Activated CD8-positive, alpha-beta memory T cell treated with anti-CD3 and anti-CD28 coated beads for 24 hours (primary cell): ENCODE data around the gene KIDINS220.
"Not testable (repeated sequence)": the region's sequence is repeated elsewhere in the genome, so short reads cannot be mapped to it uniquely, and the experiment has no call there.

ENCODE experiments used
- DNase-seq: peaks from one replicate; pipeline ENCODE4 v3.0.0-alpha.2; 2020

The KIDINS220 gene

DNA sequence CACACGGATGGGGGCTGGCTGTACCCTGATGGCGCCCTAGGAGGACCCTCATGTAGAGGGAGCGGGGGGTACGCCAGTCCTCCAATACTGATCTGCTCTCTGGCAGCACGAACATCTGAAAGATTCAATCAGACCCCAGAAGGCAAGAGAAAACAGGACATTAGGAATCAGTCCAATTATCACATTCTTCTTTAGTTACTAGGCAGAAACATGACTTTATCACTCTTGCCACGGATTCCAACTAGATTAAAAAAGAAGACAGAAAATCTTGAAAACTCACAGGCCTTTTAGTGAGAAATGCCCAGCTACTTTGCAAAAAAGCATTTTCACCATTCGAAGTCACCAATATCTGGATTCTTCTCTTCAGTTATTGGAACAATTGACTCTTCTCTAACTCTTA is 87.2 kb downstream of the KIDINS220 start:
- no peak for DNase-seq

DNA sequence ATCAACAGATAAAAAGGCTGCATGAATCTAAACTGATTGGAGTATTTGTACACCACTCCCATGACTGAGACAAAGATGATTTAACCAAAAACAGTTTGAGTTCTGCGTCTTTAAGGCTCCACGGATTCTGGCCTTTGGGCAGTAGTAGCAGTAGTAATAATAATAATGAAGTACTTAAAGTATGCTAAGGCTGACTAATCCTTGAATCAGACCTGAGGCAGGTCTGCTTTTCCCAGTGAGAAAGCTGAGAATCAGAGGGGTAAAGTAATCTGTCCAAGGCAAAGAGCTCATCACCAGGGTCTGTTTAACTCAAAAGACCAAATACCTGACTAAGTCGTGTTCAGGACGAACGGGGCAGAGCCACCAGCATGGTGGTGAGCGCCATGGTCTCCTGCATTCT is 94.2 kb downstream of the KIDINS220 start:
- DNase-seq, result no peak

DNA sequence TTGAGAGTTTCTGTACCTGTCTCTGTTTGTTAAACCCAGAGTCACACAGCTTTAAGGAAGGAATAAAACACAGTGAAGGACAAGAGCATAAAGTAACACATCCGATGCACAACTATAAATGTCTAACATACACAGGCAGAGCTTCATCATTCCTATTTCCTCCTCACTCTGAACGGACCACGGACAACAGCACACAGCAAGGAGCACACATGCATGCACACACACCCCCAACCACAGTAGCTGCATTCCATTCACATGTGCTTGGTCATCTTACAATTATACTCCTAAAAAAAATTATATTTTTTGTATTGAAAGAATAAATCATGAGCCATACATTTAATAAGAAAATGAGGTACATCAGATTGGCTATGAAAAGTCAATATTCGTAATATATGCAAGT is 97.3 kb downstream of the KIDINS220 start:
- no peak for DNase-seq

DNA sequence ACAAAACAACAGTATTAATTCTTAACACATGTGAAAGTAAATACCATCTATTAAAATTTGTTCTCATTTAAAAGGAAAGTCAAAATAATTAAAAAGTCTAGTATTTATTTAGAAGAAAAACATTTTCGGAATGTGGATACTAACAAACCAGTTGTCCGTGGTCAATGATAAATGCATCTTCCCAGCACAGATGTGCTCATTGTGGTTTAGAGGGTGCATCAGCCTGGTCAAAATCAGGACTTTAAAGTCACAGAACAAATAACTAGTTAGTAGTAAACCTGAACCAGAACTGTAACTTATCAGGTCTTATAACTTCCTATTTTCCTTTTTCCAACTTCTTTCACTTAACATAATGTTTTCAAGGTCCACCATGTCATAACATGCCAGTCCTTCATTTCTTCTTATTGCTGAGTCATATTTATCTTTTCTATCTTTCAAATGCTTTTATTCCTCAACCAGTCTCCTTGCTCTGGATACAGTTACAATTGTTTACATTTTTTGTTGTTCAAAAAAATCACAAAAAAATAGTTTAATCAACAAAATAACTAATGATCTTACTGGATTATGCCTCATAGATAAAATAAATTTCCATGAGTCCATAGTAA is 99.7 kb downstream of the KIDINS220 start:
- no peak for DNase-seq

DNA sequence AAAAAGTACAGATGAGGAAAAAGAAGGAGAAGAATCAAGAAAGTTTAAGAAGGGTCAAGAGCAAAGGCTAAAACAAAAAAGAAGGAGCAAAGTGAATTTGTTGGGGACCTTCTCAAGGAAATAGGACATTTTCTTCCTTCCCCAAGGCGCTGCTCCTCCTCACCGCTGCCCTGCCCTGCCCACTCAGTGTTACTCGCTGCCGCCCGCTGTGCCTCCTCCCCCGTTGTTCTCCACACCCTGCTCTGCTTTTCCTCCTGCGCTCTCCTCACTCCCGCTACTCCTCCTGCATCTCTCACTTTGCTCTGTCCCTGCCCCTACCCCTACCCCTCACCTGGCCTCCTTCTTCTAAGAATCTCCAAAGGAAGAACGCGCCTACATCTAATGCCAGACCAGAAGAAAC is 104.8 kb downstream of the KIDINS220 start:
- no peak for DNase-seq

DNA sequence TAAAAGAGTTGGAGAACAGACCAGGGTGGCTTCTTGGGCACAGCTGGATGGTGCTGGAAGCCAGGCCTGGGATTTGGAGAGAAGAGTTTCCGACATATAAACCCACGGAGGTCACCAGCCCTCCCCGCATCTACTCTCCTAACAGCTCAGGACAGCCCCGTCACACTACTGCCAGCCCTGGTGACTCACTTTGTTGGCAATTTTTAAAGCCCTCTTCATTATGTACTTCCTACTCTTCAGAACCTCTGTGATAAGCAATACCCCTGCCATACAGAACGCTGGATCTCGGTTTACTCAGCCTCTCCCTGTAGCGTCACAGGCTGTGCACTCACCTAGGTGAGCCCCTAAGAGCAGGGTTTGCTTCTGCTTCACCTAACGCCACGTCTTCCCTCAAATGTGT is 107.5 kb downstream of the KIDINS220 start:
- no peak for DNase-seq

DNA sequence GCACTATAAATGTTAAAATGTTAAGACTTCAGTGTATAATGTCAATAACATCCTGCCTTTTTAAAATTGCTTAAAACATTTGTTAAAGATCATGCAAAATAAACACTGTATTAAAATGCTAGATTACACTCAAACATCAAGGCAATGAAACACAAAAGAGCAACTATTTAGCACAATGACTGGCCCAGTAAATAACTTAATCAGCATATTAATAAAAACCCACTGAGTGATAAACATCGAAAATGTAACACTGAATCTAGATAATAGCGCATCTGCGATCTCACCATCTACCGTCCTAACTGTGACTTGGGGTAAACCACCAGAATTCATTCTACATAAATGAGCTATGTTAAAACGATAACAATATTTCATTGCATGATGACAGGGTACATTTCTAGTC is 108.3 kb downstream of the KIDINS220 start:
- not testable (repeated sequence) for DNase-seq

DNA sequence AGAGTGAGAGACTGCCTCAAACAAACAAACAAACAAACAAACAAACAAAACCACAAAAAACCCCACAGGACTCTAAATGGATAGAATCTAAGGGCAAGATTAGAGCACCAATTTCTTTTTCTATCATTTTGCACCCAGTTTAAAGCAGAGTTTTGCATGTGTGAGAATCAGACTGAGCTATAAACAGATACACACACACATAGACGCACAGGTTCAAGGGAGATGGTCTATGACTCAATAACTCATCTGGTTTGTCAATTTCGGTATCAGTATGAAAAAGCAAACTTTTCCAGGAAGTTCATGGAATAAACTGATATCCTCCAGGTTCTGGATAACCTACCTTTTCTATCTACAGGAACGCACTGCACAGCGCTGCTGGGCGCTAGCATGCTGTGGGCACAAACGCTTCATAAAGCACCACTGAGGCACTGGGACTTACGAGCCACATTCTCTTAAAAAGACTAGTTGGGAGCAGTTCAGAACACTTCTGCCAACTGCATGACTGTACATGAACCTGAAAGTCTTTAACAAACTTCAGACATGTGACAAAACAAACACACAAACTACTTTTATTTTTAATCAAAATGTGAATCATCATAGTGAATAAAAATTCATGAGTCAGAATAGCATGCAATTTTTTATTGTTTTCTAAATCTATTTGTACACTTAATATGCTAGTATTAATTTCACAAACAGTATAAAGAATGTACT is 109.0 kb downstream of the KIDINS220 start:
- DNase-seq, result no peak

DNA sequence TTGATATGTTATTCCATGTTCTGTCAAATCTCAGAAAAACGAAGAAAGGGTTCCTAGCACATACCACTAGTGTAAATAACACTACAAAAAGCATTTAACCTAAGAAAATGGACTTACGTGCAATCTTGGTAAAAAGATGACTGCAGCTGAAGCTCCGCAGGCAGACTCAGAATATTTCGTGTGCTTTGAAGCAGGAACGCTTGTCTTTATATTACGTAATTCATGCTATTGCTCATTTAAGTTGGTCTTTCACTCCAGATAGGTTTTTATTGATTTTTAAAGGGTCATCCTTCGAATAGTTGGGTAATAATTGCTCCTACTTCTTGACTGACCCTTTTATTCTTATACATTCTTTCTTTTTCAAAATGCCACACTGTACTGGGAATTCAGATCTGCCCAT is 111.6 kb downstream of the KIDINS220 start:
- DNase-seq, result no peak

DNA sequence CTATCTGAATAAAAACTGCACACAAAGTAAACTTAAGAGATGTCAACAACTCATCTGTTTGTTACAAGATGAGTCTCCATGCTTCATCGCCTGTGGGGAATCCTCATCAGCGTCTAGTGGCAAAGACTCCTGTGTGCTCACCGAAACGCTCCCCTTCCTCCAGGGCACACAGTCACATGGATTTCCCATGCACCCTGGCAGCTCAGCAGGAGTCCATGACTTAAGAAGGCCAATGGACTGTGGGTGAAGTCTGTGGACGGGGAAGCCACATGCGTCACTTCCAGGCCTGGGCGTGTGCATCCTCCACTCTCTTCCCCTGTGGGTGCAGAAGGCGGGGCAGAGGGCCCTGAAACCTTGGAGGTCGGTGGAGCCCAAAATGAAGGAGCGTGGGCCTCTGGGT is 114.4 kb downstream of the KIDINS220 start:
- DNase-seq, result no peak

DNA sequence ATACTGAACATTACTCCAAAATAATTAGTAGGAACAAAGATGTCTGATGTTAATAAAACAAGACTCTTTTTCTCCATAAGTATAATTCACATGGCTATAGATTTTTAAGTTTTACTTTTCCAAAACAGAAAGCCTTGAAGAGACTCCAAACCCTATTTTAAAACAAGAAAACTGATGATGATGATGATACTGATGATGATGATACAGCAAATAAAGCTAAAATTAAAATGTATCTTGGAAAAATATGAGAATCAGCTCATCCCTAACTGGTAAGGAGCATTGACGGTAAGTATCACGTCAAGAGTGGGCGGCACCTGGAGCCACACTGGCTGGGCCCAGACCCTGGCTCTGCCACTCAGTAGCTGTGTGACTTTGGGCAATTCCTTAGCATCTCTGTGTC is 116.0 kb downstream of the KIDINS220 start:
- DNase-seq, result no peak

DNA sequence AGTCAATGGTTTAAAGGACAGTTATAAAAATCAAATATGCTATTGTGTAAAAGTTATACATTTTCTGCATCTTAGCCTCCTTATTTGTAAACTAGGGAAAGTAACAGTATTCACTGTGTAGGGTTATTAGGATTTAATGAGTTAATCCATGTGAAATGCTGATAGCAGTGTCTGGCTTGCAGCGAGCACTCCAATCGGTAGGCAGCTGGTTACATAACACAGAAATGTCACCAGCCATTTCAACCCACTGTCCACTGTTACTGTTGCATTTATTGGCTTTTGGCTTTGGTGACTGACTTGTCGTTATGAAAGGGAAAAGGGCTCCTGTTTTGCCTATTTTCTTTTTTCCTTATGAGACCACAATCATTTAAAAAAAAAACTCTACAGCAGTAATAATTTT is 116.7 kb downstream of the KIDINS220 start:
- DNase-seq, result no peak

DNA sequence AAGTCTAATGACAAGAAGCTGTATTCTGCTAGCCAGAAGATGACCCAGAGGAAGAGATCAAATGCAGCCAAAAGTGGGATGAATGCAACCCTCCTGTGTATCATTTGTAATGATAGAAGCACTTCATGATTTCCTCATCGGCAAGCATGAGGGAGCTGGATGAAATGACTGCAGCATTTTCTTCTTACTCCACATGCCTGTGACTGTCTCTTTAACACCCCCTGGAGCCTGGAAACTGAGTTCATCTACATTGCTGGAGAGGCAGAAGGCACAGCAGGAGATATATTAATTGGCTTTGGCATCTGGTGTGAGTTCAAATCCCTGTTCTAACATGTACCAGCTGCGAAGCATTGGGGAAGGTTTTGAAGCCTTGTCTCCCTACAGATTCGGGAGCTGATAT is 117.9 kb downstream of the KIDINS220 start:
- no peak for DNase-seq

DNA sequence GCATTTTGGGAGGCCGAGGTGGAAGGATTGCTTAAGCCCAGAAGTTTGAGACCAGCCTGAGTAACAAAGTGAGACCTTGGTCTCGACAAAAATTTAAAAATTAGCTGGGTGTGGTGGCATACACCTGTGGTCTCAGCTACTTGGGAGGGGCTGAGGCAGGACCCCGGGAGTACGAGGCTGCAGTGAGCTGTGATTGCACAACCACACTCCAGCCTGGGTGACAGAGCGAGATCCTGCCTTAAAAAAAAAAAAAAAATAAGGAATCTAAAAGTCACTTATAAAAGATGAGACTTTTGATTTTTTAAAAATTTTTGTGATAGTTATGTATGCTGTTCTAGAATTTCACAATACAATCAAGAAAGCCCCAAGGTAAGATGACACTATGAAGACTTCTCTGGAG is 122.4 kb downstream of the KIDINS220 start:
- no peak for DNase-seq

DNA sequence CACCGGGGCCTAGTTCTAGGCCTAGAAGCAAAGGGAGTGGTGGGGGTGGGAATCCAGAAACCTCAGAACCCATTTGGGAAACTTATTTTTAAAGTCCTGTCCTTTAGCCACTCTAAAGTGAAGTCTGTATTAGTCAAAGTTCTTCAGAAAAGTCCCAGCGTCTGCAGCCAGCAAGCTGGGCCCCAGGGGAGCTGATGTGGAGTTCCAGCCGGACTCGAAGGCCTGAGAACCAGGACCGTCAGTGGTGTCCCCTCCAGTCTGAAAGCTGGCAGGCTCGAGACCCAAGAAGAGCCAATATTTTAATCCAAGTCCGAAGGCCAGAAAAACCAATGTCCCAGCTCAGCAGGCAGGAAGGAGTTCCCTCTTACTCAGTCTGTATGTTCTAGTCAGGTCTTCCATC is 123.1 kb downstream of the KIDINS220 start:
- DNase-seq, result no peak

DNA sequence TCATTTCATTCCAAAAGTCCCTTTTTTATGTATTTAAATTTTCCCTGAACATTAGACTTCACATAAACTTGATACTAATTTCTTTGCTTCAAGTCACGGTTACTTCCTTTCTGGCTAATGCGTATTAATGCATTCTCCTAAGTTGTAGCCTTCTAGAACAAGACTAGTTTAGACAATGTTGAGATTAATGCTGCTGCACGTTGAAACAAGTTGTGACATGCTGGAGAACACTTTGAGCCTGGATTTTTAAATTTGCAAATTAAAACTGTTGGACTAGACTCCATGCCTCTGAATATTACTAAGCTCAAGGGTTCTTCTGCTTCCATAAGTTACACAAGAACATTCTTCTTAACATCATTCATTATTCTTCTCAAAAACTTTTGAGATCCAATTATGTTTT is 126.5 kb downstream of the KIDINS220 start:
- DNase-seq, result no peak

DNA sequence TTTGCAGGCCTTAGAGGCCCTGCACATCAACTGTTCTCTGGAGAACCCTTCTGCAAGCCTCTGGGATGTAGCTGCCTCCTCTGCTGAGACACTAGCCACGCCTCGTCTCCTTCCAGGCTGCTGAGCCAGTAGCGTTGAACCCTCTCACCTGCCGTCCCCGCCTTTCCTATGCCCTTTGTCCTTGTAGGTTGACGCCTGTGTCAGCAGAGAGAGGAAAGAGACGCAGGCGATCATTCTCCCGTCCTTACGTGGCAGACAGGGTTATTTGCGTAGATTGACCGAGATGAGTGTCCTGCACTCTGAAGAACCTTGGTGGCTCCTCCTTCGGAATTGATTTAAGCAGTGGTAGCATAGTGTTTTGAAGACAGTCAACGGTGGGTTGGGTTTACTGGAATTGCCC is 127.8 kb downstream of the KIDINS220 start:
- no peak for DNase-seq

DNA sequence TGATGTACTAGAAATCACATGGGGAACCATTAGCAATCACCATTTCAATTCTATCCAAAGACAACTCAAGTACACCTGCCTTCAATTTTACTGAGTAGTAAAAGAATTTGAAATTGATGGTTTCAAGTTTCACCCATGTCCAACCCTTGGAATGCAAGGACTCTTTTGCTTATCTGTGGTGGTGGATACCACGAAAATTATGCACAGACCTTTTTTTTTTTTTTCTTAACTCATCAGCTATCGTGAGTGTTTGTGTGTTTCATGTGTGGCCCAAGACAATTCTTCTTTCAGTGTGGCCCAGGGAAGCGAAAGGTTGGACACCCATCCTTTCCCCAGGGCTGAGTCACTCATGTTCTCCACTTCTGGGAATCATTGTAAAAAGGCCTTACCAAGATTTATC is 132.5 kb downstream of the KIDINS220 start:
- no peak for DNase-seq

DNA sequence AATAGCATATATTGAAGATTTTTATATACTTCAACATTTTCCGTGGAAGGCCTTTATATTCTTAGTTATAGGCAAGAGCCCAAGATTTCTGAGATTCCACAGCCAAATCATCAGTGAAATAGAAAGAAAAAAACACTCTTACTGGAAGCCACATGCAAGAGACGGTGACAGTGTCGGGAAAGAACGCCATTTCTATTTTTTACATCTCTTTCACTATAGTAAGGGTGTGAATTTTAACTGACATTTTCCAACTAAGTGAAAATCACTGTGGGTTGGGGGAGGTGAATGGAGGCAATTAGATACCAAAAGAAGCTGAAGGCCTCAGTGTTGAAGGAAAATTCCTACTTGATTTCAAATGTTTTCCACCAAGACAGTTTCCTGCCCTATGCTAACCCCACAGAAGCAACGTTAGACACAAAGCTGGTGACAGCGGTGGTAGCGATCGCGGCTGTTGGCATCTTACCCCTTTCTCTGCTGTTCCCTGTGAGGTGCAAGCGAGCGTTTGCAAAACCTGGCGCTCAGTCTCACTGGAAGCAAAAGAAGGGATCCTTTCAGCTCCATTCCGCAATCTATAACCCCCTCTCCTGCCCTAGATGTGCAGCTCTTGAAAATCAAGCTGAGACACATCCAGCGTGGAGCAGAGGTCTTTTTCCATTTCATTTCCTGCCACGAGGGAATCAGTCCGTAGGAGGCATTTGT is 135.6 kb downstream of the KIDINS220 start:
- no peak for DNase-seq

DNA sequence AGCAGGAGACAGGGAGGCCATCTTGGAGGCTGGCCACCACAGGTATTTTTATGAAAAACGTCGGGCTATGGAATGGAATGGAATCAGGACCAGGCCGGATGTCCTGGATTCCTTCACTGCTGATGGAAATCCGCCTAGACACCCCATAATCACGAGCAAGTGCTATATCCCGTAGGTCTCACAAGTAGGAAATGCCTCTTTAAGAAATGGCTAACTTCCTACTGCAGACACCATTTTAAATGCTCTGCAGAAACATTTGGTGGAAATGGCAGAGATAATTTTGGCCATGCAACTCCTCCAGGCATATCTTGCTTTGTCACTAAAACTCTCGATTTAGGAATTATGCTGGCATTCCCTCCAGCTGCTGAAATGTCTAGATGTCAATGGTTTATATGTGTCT is 137.6 kb downstream of the KIDINS220 start:
- no peak for DNase-seq

DNA sequence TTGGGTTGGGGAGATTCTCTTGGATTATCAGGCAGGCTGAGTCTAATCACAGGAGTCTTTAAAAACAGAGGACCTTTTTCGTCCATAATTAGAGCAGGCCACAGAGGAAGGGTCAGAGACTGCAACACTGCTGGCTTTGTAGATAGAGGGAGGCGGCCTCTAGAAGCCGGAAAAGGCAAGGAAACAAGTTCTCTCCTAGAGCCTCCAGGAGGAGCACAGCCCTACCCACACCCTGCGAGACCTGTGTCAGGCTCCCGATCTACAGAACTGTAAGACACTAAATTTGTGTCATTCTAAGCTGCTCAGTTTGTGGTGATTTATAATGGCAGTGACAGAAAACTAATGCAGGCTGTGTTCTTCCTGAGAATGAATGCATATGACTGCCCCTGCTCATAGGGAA is 140.2 kb downstream of the KIDINS220 start:
- no peak for DNase-seq

DNA sequence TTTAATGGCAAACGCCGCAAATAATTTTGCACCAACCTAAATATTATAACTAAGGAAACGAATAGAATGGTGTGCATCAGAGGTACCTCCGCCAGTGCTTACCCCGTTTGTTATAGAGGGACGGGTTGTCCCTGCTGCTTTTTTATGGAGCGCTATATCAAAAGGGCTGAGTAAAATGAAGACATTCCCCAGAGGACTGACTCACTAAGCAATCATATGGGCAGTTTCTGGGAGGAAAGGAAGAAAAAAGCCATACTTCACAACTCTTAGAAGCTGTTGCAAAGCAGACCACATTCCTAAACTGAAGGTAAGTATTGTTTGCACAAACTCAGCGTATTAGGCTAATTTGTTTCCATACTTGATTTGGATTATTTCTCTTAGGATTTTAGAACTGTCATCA is 142.7 kb downstream of the KIDINS220 start:
- DNase-seq, result no peak

DNA sequence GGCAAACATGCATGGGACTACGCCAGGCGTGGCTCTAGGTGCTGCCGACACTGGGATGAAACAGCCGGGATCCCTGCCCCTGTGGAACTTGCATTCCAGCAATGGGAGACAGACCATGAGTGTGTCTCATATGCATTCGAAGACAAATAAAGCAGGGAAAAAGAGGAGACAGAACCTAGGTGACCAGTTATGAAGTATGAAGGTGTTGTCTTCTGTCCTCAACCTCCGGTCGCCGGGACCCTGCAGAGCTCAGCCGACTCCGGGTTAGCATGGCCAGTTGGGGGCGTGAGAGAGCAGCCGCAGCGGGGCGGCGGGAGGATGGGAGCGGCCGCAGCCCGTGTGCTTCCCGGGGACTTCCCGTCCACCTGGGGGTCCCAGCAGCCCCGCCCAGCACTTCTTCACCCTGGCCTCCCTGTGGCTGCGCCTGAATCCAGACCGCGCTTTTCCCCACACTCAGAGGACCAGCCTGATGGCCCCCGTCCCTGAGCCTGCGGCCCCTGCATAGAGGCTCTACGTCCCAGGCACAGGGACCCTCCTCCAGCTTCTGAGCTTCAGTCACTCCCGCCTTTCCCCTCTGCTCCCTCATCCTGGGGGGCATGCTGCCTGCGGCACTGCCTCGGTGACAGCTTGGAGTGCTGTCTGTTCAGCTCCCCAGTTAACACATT is 144.1 kb downstream of the KIDINS220 start:
- peak; percentile 74 for DNase-seq

DNA sequence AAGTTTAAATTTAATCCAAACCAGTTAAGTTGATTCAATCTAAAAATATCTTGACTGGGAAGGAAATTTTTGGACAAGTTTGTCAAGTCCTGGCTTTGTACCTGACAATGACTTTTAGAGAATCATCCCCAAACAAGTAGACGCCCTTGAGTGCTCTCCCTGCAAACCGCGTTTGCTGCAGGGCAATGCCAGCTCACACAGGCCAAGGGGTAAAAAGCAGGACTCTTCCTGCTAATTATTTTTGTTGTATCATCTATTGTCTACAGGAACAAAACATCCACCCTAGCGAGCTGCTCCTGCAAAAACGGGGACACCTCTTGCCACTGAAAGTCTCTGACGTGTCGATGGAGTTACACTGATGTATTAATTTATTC is 144.6 kb downstream of the KIDINS220 start:
- no peak for DNase-seq
